CD14-positive monocyte (primary cell): ENCODE measurements around the gene MYO1D. TPM values are rescaled to one million over a fixed set of nuclear protein-coding genes. Genes with fewer than 3 reads are reported as not detected.

Experiments
- DNase-seq, 3 donors: peaks; one replicate each; pipeline ENCODE4 v3.0.0-alpha.2; 2011 to 2022
- H2AFZ ChIP-seq: 2 replicates; pipeline ENCODE4 v1.6.0; 2012; ENCODE audit warnings: mild to moderate bottlenecking, low read depth, low read length, inconsistent platforms; ENCODE audit not compliant: insufficient read depth, poor library complexity, severe bottlenecking
- H3K27ac ChIP-seq, 2 donors: 1 replicate in 1 of 2; 2 replicates in 1 of 2; pipeline ENCODE4 v1.5.1; 2012 to 2013; ENCODE audit warnings: low read length in 2 of 2, control low read depth in 1 of 2, inconsistent platforms in 1 of 2, low read depth in 1 of 2, mild to moderate bottlenecking in 1 of 2
- H3K27me3 ChIP-seq, 2 donors: one replicate each; pipeline versions ENCODE4 v1.6.0 to v1.6.1; 2011 to 2013; ENCODE audit warnings: low read length in 2 of 2; ENCODE audit not compliant: control insufficient read depth in 2 of 2, insufficient read depth in 2 of 2
- H3K36me3 ChIP-seq, 2 donors: replicated peaks in 1 of 2; 1 replicate in 1 of 2; 2 replicates in 1 of 2; pipeline versions ENCODE4 v1.5.1 to v1.6.1; 2012 to 2013; ENCODE audit warnings: low read length in 2 of 2, control low read depth in 1 of 2, inconsistent platforms in 1 of 2, mild to moderate bottlenecking in 1 of 2; ENCODE audit not compliant: insufficient read depth in 2 of 2, control insufficient read depth in 1 of 2
- H3K4me1 ChIP-seq, 2 donors: 1 replicate in 1 of 2; 2 replicates in 1 of 2; pipeline versions ENCODE4 v1.5.1 to v1.6.1; 2012 to 2013; ENCODE audit warnings: low read length in 2 of 2, control low read depth in 1 of 2, inconsistent platforms in 1 of 2, mild to moderate bottlenecking in 1 of 2, moderate library complexity in 1 of 2; ENCODE audit not compliant: insufficient read depth in 2 of 2, control insufficient read depth in 1 of 2
- H3K4me2 ChIP-seq: replicated peaks from 2 replicates; pipeline ENCODE3; 2012; ENCODE audit warnings: low read length, moderate library complexity, mild to moderate bottlenecking; ENCODE audit not compliant: poor library complexity, severe bottlenecking; ENCODE audit errors: extremely low read depth
- H3K4me3 ChIP-seq, 3 experiments: fragments of 200-600 bp in 1 of 3; sonication (generic) in 1 of 3; replicated peaks in 1 of 3; 1 replicate in 2 of 3; 2 replicates in 1 of 3; pipeline ENCODE4 v1.5.1; 2011 to 2013; ENCODE audit warnings: low read length in 3 of 3, mild to moderate bottlenecking in 3 of 3, control low read depth in 2 of 3, low read depth in 2 of 3, inconsistent platforms in 1 of 3, moderate library complexity in 1 of 3
- H3K79me2 ChIP-seq: 2 replicates; pipeline ENCODE4 v1.6.0; 2012; ENCODE audit warnings: mild to moderate bottlenecking, control low read depth, inconsistent platforms, low read length, moderate library complexity; ENCODE audit not compliant: insufficient read depth
- H3K9ac ChIP-seq: 2 replicates; pipeline ENCODE4 v1.6.0; 2017; ENCODE audit warnings: low read length, mild to moderate bottlenecking; ENCODE audit not compliant: insufficient read depth, poor library complexity, severe bottlenecking
- H3K9me3 ChIP-seq, 2 donors: replicated peaks in 1 of 2; 1 replicate in 1 of 2; 2 replicates in 1 of 2; pipeline versions ENCODE4 v1.5.1 to v1.6.1; 2012 to 2013; ENCODE audit warnings: low read length in 2 of 2, control low read depth in 1 of 2; ENCODE audit not compliant: control insufficient read depth in 1 of 2, insufficient read depth in 1 of 2
- H4K20me1 ChIP-seq: 2 replicates; pipeline ENCODE4 v1.6.0; 2012; ENCODE audit warnings: mild to moderate bottlenecking, low read length, control low read depth, moderate library complexity; ENCODE audit not compliant: insufficient read depth
- H3K27ac Mint-ChIP-seq, 7 donors: one replicate each; pipeline ENCODE4 v1.8.0; 2020; ENCODE audit warnings: mild to moderate bottlenecking in 7 of 7, mixed read lengths in 7 of 7, moderate library complexity in 6 of 7, inconsistent platforms in 2 of 7
- H3K27me3 Mint-ChIP-seq, 3 donors: one replicate each; pipeline ENCODE4 v1.8.0; 2021 to 2022; ENCODE audit warnings: low read depth in 3 of 3, mild to moderate bottlenecking in 3 of 3, mixed read lengths in 3 of 3, moderate library complexity in 3 of 3, inconsistent platforms in 1 of 3
- H3K36me3 Mint-ChIP-seq, 2 donors: one replicate each; pipeline ENCODE4 v1.8.0; 2020; ENCODE audit warnings: mixed read lengths in 2 of 2, inconsistent platforms in 1 of 2, mild to moderate bottlenecking in 1 of 2
- H3K4me1 Mint-ChIP-seq: one replicate; pipeline ENCODE4 v1.8.0; 2020; ENCODE audit warnings: mild to moderate bottlenecking, mixed read lengths
- H3K4me3 Mint-ChIP-seq, 2 donors: one replicate each; pipeline ENCODE4 v1.8.0; 2020; ENCODE audit warnings: mild to moderate bottlenecking in 2 of 2, mixed read lengths in 2 of 2, moderate library complexity in 1 of 2
- H3K9me3 Mint-ChIP-seq, 7 donors: one replicate each; pipeline ENCODE4 v1.8.0; 2020 to 2022; ENCODE audit warnings: mixed read lengths in 7 of 7, mild to moderate bottlenecking in 6 of 7, moderate library complexity in 6 of 7, inconsistent platforms in 2 of 7
- CTCF ChIP-seq: fragments of 200-600 bp; IDR thresholded peaks from one replicate; pipeline ENCODE4 v1.8.0; 2022; ENCODE audit warnings: antibody characterized with exemption, mild to moderate bottlenecking
- WGBS: methylation state at CpG from one replicate; pipeline ENCODE4 v1.1.5; 2013; ENCODE audit warnings: missing lambda C conversion rate; ENCODE audit not compliant: insufficient coverage; 5-methylcytosine and 5-hydroxymethylcytosine counted together
- intact Hi-C, 2 donors: fragments of 100-400 bp; cut with micrococcal nuclease; formaldehyde crosslinking; loops; one replicate each; pipeline versions ENCODE4 v1.15.0 to v1.15.1; 2023
- polyA plus RNA-seq, 3 donors: library from polyadenylated mRNA; depleted of rRNA in 1 of 3; unstranded in 2 of 3; stranded (reverse) in 1 of 3; fragments of 300-500 nt in 2 of 3; fragments of >200 nt in 1 of 3; fragmentation: Illumina TruSeq in 2 of 3; gene quantifications; 1 replicate in 2 of 3; 2 replicates in 1 of 3; pipeline ENCODE4 v1.2.3, GENCODE V29; 2012 to 2021

MYO1D gene
- polyA plus RNA-seq, 3 donors = 0.22 to 0.39 (median 0.26) TPM

- no peak for DNase-seq
- intact Hi-C loops = no loop called here
- H3K4me1 ChIP-seq = no peaks in the 10 kb centered on the region
- no peaks in the 10 kb centered on the region for H3K27me3 ChIP-seq
- Mint-ChIP-seq H3K36me3 (no peaks in the 10 kb centered on the region), H3K4me1 (no peaks in the 10 kb centered on the region), H3K9me3 (no peaks in the 10 kb centered on the region), H3K4me3 (no peak overlapping the region), H3K27me3 (peaks cover 3 to 5% (median 3%) of the 10 kb centered on the region in 3 donors), H3K27ac (no peak overlapping the region)
- no peak overlapping the region for H3K27ac ChIP-seq
- no peak overlapping the region for H3K4me3 ChIP-seq
- H3K36me3 ChIP-seq = no peaks in the 10 kb centered on the region
- no peaks in the 10 kb centered on the region for H3K9me3 ChIP-seq
- H3K79me2 ChIP-seq = no peaks in the 10 kb centered on the region
- no peak for TF ChIP-seq CTCF
- no peak overlapping the region for H3K4me2 ChIP-seq
- no peak overlapping the region for H2AFZ ChIP-seq
- H4K20me1 ChIP-seq = no peaks in the 10 kb centered on the region
- H3K9ac ChIP-seq = no peak overlapping the region
- WGBS = 92% methylated on average over 2 of the region's 4 CpGs
Measured at GRCh38 chr17:32567086-32567485, 309.8 kb downstream of the MYO1D start.

- Mint-ChIP-seq H3K27me3 (peaks cover 4 to 5% (median 5%) of the 10 kb centered on the region in 3 donors), H3K36me3 (no peaks in the 10 kb centered on the region), H3K27ac (no peak overlapping the region), H3K9me3 (no peaks in the 10 kb centered on the region), H3K4me3 (no peak overlapping the region), H3K4me1 (no peaks in the 10 kb centered on the region)
- H3K9ac ChIP-seq = no peak overlapping the region
- H3K79me2 ChIP-seq = no peaks in the 10 kb centered on the region
- H3K36me3 ChIP-seq = no peaks in the 10 kb centered on the region
- H4K20me1 ChIP-seq = no peaks in the 10 kb centered on the region
- no peak for DNase-seq
- H3K4me3 ChIP-seq = no peak overlapping the region
- H3K4me2 ChIP-seq = no peak overlapping the region
- no peaks in the 10 kb centered on the region for H3K4me1 ChIP-seq
- no peak for TF ChIP-seq CTCF
- 89% methylated on average over 4 of the region's 5 CpGs for WGBS
- no peaks in the 10 kb centered on the region for H3K27me3 ChIP-seq
- no peak overlapping the region for H3K27ac ChIP-seq
- intact Hi-C loops = no loop called here
- no peak overlapping the region for H2AFZ ChIP-seq
- no peaks in the 10 kb centered on the region for H3K9me3 ChIP-seq
Measured at GRCh38 chr17:32566303-32566702, 310.6 kb downstream of the MYO1D start.
